Activated T-cell treated with anti-CD3 and anti-CD28 coated beads, Interleukin-2, amount 50 U/mL, for 48 hours (primary cell): Measurements from ENCODE around the gene FAXC.
A peak's percentile ranks its signal among the peaks of the same experiment; 100 is the strongest.
"Not testable (repeated sequence)": the region's sequence is repeated elsewhere in the genome, so short reads cannot be mapped to it uniquely, and the experiment has no call there.

Experiments
- DNase-seq, 2 experiments: peaks; one replicate each; pipeline ENCODE4 v3.0.0-alpha.2; 2020

Gene FAXC

DNA sequence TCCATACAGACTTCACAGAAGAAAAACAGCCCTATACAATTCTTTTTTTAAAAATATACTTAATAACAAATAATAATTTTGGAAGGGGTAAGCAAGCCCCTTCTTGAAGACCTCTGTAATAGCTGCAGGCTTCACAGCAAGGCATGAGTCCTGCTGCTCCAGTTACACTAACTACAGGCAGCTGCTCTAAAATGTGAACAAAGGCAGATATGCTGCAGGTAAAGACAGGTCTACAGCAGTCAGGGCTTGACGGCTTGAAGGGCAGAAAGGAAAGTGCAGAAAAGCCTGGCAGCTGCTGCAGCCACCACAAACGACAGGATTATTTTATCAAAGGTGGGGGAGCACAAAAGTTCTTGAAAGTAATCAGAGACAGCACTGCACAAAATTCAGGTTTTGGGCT lies 11.3 kb downstream of the FAXC start:
- no peak for DNase-seq

- DNase-seq: not testable (repeated sequence)
Measured at GRCh38 chr6:99335298-99335697, 14.2 kb downstream of the FAXC start.

DNA sequence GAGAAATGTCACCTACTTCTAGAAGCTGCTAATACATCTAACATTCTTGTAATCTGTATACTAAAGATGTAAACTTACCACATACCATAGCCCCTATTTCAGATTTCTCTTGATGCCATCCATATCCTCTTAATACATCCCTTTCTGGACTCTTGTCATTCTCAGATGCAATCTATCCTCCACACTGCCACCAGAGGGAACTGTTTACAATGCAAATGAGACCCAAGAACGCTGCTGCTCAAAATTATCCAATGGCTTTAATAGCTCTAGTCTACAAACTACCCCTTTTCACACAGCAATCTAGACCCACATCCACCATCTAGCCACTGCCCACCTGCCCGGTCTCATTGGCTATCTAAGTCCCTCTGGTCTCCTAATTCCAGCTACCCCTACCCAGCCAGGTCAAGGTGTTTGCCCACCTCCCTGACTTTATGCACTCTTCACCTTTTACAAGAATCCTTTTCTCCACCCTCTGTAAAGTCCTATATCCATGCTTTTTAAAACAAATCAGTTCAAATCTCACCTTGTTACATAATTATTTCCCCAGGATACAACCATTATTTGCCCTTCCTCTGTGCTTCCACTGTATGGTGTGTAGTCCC lies 14.8 kb downstream of the FAXC start:
- peak in 1 of 2 experiments; percentile 32 for DNase-seq

GRCh38 chr6:99333068-99333467 lies 16.4 kb downstream of the FAXC start:
- no peak for DNase-seq

GRCh38 chr6:99331531-99331930 lies 17.9 kb downstream of the FAXC start:
- no peak for DNase-seq

GRCh38 chr6:99330159-99330558 lies 19.3 kb downstream of the FAXC start:
- DNase-seq: peak; percentile 70

DNA sequence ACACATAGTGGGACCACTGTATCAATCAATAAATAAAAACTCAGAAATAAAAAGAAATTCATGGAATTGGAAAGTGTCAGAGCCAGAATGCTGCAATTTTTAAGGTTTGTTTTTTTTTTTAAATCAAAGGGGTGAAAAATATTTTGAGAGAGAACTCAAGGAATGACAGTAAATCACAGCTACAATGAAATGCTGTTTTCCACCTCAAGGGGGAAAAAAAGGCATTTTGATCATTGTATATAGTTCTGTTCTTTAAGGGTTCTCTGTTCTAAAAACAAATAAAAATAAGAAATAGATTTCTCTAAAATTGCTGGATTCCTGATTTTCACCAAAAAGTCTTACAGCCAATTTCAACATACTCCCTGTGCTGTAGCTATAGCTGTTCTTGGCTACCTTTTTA lies 24.5 kb downstream of the FAXC start:
- DNase-seq: no peak

DNA sequence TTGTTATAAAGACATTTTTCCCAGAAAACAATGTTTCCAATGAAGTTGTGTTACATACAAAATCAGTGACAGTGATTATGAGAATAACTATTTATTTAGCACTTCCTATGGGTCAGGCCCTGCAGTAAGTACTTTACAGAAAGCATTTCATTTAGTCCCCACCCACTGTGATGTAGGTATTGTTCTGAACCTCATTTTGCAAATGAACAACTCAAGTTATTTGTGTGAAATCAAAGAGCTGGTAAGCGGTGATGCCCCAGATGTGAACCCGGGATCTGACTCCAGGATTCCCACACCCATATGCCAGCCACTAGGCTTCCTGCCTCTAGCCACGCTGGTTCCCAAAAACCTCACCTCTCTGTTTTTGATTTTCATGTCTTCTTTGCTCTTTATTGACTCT lies 30.9 kb downstream of the FAXC start:
- DNase-seq: no peak

DNA sequence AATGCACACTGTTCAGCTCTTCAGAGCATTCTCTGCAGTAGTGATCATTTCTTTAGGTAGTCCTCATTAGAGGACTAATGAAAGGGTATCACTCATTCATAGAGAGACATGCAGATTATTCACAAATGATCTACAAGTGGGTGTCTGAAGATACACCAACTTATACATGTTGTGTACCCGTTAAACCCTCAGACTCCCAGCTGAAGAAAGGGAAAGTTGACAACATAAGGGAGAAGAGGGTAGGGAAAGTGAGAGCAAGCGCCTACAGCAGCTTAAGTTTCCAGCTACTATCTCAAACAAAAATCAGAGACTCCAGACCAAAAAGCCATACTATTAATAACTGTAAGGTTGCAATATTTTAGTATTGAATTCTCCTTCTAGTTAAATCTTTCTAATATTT lies 37.1 kb downstream of the FAXC start:
- no peak for DNase-seq

DNA sequence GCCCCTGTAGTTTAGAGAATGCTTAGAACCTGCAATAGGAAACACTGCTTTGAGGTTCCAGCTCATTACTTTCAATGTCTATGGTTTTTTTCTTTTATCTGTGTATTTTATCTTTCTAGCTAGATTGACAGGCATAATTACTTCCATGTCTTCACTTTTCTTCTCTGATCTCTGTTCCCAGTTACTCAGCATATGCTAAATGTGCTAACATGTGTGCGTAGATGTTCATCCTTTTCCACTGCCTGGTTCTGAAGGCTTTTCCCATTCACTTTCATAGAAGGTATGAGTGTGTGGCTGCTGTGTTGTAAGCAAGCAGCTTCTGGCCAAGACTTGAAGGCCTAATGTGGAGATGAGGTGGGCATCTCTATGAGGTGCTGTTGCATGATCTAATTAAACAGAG lies 38.9 kb downstream of the FAXC start:
- no peak for DNase-seq

- no peak for DNase-seq
Measured at GRCh38 chr6:99309557-99309956, 39.9 kb downstream of the FAXC start.

DNA sequence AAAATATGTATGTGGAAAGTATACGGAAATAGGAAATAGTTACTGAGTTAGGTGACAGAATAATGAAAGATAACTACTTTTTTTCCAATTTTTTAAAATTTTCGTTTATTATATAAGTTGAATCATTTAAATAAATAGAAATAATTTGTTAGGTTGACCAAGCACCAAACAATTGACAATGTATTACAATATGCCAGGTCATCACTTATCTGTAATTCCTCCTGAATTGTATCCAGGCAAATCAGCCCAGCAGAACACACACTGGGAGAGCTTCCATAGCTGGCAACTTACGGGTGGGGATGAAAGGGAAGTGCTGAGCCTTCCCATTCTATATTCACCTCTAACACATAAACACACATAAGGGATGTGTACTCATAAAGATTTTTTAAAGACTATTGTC lies 40.7 kb downstream of the FAXC start:
- DNase-seq: no peak

DNA sequence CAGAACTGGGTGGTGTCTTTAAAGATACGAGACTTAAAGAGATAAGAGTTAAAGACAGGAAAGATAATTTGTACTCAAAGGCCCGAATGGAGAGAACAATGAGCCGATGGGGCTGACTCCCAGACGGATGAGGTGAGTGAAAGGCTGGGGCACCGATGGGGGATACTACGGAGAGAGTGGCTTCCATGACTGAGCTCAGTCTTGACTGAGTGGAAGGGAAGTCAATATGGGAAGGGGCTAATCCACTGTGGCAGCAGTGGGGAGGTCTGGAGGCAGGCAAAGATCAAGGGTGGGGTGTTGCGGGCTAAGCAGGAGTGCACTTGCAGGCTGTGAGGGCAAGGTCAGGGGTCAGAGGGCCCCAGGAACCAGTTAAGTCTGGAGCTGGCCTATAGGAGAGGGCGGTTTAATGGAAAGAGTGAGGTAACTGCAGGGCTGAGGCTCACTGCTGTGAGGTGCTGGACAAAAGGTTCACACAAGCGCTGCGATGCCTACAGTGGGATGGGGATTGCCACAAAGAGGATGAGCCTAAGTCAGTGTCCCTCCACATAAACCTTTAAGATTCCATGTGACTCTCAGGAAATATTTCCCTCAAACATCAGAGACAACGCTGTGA lies 42.1 kb downstream of the FAXC start:
- DNase-seq: no peak

- no peak for DNase-seq
Measured at GRCh38 chr6:99306341-99306740, 43.1 kb downstream of the FAXC start.

DNA sequence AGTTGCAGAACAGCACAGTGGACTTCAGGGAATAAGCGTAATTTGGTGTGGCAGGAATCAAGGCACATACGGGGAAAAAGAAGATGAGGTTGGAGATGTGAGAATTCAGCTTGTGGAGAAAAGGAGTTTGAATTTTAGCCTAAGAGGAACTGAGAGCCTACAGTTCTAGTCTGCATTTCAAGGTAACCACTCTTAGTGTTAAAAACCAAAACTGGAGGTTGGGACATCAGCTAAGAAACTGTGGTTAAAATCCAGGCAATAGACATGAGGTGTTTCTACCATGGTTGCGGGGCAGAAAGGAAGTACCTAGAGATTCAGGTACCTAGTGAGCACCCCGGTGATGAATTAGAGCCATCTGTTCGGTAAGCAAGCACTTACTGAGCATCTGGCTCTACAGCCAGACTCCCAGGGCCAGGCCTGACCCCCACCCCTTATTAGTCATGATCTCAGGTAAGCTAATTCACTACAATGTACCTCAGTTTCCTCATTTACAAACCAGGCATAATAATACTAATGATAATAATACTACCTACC lies 44.4 kb downstream of the FAXC start:
- DNase-seq: no peak

- DNase-seq: no peak
Measured at GRCh38 chr6:99297415-99297814, 52.1 kb downstream of the FAXC start.

DNA sequence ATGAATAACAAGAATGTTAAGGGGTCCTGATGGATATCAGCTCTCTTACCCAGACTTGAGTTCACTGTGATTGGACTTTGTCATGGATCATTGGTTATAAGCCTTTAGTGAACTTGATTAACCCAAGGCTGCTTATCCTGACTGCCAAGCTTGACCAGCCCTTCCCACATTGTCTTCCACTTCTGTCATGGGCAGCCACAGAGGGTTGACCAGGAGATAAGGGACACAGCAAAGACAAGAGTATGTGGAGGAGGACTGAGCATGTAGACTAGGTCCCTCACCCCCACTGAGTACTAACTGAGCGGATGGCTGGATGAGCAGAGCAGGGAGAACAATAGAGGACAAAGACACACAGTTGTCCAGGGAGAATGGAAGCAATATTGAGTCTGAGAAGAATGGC lies 52.5 kb downstream of the FAXC start:
- no peak for DNase-seq

DNA sequence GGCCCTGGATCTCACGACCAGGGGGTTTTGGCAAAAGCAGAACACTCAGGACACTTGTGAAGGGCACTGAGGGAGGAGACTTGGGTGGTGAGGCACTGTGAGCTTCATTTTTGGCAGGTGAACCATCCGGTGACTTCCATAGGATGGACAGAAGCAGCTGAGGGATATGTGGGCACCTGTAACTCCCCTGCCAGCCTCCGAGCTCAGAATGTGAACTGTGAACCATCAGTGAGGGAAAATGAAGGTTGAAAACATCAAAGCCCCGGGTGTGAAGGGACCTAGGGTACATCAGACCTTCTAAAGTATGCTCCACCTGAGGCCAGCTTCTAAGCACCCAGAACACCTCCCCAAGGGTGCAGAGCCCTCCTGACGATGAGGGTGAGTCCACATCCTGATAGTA lies 53.2 kb downstream of the FAXC start:
- DNase-seq: no peak

- no peak for DNase-seq
Measured at GRCh38 chr6:99295276-99295675, 54.2 kb downstream of the FAXC start.

DNA sequence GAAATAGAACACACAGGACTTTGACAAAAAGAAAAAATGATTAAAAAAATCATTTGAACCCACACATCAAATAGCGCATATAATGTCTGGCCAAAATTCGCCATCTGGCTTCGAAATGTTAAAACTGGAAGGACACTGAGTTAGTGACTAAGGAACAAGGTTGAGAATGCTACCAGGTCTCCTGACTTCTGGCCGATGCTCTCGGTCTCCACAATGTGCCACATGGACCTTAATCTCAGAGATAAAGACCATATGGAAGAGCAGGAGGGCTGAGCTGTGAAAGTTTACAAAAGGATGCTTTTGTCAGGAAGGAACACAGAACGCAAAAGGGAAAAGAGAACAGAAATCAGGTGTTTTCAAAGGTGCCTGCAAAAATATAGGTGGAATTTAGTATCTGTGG lies 54.7 kb downstream of the FAXC start:
- no peak for DNase-seq

GRCh38 chr6:99289701-99290100 lies 59.8 kb downstream of the FAXC start:
- DNase-seq: no peak

DNA sequence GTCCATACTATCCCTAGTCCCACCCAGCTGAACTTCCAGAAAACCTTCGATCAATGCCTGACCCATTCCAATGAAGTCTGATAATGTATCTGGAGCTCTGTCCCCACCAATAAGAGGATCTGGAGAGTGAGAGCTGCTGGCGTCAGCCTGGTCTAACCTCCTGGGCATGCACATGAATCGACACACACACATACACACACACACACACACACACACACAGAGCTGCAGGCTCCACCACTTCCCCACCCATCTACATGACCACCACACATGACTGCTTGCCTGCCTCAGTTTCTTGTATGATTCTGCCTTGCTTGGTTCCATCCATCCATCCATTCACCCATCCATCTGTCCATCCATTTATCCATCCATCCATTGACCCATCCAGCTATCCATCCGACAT lies 60.8 kb downstream of the FAXC start:
- DNase-seq: no peak

GRCh38 chr6:99287523-99287922 lies 62.0 kb downstream of the FAXC start:
- no peak for DNase-seq

GRCh38 chr6:99285881-99286280 lies 63.6 kb downstream of the FAXC start:
- no peak for DNase-seq

DNA sequence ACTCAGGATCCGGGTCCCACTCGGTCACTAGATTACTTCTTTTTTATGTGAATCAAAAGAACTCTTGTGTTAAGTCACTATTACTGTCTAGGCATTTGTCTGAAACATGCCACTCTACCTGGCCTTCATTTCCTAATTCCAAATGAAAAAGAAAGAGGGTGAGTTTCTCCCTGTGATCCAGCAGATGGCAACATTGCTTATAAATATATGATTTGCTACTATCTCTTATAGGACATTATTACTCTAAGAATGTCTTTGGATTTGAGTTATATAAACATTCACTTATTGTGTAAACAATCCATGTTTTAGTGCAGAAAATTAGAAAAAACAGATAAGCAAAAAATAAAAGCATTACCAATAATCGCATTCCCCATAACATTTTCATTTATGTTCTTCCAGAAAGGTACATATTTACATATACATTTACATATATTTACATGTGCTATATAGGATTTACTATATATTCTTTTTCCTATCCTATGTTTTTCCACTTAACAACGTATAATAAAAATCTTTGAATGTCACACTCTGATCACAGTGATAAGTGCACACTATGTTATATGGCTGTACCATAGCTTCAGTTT lies 66.9 kb downstream of the FAXC start:
- no peak for DNase-seq
